Astrocyte (in vitro differentiated cells and primary cell): ENCODE measurements around the gene ACAA2. TPM values are rescaled to one million over a fixed set of nuclear protein-coding genes. Genes with fewer than 3 reads are reported as not detected.

Experiments used
- DNase-seq: peaks from one replicate; pipeline ENCODE4 v3.0.0-alpha.2; 2010; ENCODE audit warnings: low read depth
- FAIRE-seq: peaks from 2 replicates; lab custom pipeline; 2011; peaks lifted over from hg19 to GRCh38; lab: Jason Lieb, UNC
- H2AFZ ChIP-seq: 2 replicates; pipeline ENCODE4 v1.6.0; 2012; ENCODE audit warnings: low read depth, low read length, inconsistent platforms
- H3K27ac ChIP-seq: 2 replicates; pipeline ENCODE4 v1.5.1; 2011; ENCODE audit warnings: low read depth, low read length, inconsistent platforms
- H3K27me3 ChIP-seq: 2 replicates; pipeline ENCODE4 v1.6.0; 2011; ENCODE audit warnings: low read length, inconsistent platforms; ENCODE audit not compliant: insufficient read depth
- H3K36me3 ChIP-seq: 2 replicates; pipeline ENCODE4 v1.5.1; 2011; ENCODE audit warnings: low read length, inconsistent platforms; ENCODE audit not compliant: insufficient read depth
- H3K4me1 ChIP-seq: 2 replicates; pipeline ENCODE4 v1.5.1; 2011; ENCODE audit warnings: low read length, inconsistent platforms; ENCODE audit not compliant: insufficient read depth
- H3K4me2 ChIP-seq: 2 replicates; pipeline ENCODE4 v1.6.0; 2012; ENCODE audit warnings: low read length, inconsistent platforms
- H3K4me3 ChIP-seq: 2 replicates; pipeline ENCODE4 v1.5.1; 2011; ENCODE audit warnings: low read depth, mild to moderate bottlenecking, low read length, inconsistent platforms; ENCODE audit not compliant: insufficient read depth
- H3K79me2 ChIP-seq: 2 replicates; pipeline ENCODE4 v1.6.0; 2012; ENCODE audit warnings: mild to moderate bottlenecking, low read length, inconsistent platforms; ENCODE audit not compliant: insufficient read depth
- H3K9ac ChIP-seq: 2 replicates; pipeline ENCODE4 v1.6.0; 2012; ENCODE audit warnings: mild to moderate bottlenecking, low read length, inconsistent platforms
- H3K9me3 ChIP-seq: 2 replicates; pipeline ENCODE4 v1.5.1; 2012; ENCODE audit warnings: low read depth, mild to moderate bottlenecking, low read length, inconsistent platforms; ENCODE audit not compliant: insufficient read depth
- H4K20me1 ChIP-seq: 2 replicates; pipeline ENCODE4 v1.6.0; 2012; ENCODE audit warnings: low read length, inconsistent platforms; ENCODE audit not compliant: insufficient read depth
- H3K27ac Mint-ChIP-seq: one replicate; pipeline ENCODE4 v1.8.0; 2021; ENCODE audit warnings: mild to moderate bottlenecking, mixed read lengths; ENCODE audit not compliant: unreplicated experiment
- H3K27me3 Mint-ChIP-seq: one replicate; pipeline ENCODE4 v1.8.0; 2021; ENCODE audit warnings: low read depth, mixed read lengths; ENCODE audit not compliant: unreplicated experiment
- H3K36me3 Mint-ChIP-seq: one replicate; pipeline ENCODE4 v1.8.0; 2021; ENCODE audit warnings: low read depth, mixed read lengths; ENCODE audit not compliant: unreplicated experiment
- H3K4me1 Mint-ChIP-seq: one replicate; pipeline ENCODE4 v1.8.0; 2021; ENCODE audit warnings: low read depth, mixed read lengths; ENCODE audit not compliant: unreplicated experiment
- H3K4me3 Mint-ChIP-seq: one replicate; pipeline ENCODE4 v1.8.0; 2021; ENCODE audit warnings: mild to moderate bottlenecking, moderate library complexity, mixed read lengths; ENCODE audit not compliant: unreplicated experiment
- H3K9me3 Mint-ChIP-seq: one replicate; pipeline ENCODE4 v1.8.0; 2021; ENCODE audit warnings: mild to moderate bottlenecking, mixed read lengths; ENCODE audit not compliant: unreplicated experiment
- EZH2 ChIP-seq: IDR thresholded peaks from 2 replicates; pipeline ENCODE4 v1.6.1; 2012; ENCODE audit warnings: mild to moderate bottlenecking, low read length, inconsistent platforms; ENCODE audit not compliant: insufficient read depth
- total RNA-seq: library from RNA; stranded (reverse); gene quantifications from 2 replicates; pipeline ENCODE4 v1.2.1, GENCODE V29; 2021
- TF ChIP-seq, protein P1 (sequence below): IDR thresholded peaks from 2 replicates; pipeline ENCODE4 v1.5.1; 2011; ENCODE audit warnings: low read depth, mild to moderate bottlenecking, inconsistent platforms, low read length, moderate library complexity; ENCODE audit not compliant: insufficient read depth

ACAA2 gene
- total RNA-seq, 1 donor from 2014 or later = 66.4 TPM

DNA sequence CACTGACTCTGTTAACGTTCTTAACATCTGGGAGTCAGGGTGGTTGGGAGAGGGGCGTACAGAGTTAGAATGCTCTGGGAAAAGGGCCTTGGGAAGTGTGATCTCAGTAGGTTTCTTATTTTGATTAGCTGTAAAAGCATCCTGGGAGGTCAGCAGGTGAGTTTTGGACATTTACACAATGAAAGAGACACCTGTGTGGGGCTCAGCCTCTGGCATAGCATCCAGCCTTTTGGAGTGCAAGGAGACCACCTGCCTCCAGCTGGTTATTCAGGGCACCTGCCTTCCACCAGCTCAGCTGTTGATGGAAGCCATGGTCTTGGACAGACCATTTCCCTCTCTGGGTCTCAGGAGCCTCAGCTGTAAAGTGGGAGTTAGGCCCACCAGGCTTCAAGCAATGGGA is 49.7 kb downstream of the ACAA2 start:
- H3K9ac ChIP-seq = no peak overlapping the region
- no peak for DNase-seq
- H3K27ac ChIP-seq = no peak overlapping the region
- no peak for FAIRE-seq
- no peaks in the 10 kb centered on the region for H3K4me1 ChIP-seq
- Mint-ChIP-seq H3K36me3 (no peaks in the 10 kb centered on the region), H3K27ac (no peak overlapping the region), H3K27me3 (no peaks in the 10 kb centered on the region), H3K4me1 (peaks cover 5% of the 10 kb centered on the region), H3K4me3 (no peak overlapping the region), H3K9me3 (no peaks in the 10 kb centered on the region)
- H2AFZ ChIP-seq = peak overlapping the region; percentile 41
- no peaks in the 10 kb centered on the region for H3K36me3 ChIP-seq
- H3K27me3 ChIP-seq = no peaks in the 10 kb centered on the region
- H3K79me2 ChIP-seq = no peaks in the 10 kb centered on the region
- H3K4me3 ChIP-seq = no peak overlapping the region
- H4K20me1 ChIP-seq = no peaks in the 10 kb centered on the region
- no peak overlapping the region for H3K4me2 ChIP-seq
- no peaks in the 10 kb centered on the region for H3K9me3 ChIP-seq
- TF ChIP-seq, protein P1, sequence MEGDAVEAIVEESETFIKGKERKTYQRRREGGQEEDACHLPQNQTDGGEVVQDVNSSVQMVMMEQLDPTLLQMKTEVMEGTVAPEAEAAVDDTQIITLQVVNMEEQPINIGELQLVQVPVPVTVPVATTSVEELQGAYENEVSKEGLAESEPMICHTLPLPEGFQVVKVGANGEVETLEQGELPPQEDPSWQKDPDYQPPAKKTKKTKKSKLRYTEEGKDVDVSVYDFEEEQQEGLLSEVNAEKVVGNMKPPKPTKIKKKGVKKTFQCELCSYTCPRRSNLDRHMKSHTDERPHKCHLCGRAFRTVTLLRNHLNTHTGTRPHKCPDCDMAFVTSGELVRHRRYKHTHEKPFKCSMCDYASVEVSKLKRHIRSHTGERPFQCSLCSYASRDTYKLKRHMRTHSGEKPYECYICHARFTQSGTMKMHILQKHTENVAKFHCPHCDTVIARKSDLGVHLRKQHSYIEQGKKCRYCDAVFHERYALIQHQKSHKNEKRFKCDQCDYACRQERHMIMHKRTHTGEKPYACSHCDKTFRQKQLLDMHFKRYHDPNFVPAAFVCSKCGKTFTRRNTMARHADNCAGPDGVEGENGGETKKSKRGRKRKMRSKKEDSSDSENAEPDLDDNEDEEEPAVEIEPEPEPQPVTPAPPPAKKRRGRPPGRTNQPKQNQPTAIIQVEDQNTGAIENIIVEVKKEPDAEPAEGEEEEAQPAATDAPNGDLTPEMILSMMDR = no peak
- TF ChIP-seq EZH2 = no peak

DNA sequence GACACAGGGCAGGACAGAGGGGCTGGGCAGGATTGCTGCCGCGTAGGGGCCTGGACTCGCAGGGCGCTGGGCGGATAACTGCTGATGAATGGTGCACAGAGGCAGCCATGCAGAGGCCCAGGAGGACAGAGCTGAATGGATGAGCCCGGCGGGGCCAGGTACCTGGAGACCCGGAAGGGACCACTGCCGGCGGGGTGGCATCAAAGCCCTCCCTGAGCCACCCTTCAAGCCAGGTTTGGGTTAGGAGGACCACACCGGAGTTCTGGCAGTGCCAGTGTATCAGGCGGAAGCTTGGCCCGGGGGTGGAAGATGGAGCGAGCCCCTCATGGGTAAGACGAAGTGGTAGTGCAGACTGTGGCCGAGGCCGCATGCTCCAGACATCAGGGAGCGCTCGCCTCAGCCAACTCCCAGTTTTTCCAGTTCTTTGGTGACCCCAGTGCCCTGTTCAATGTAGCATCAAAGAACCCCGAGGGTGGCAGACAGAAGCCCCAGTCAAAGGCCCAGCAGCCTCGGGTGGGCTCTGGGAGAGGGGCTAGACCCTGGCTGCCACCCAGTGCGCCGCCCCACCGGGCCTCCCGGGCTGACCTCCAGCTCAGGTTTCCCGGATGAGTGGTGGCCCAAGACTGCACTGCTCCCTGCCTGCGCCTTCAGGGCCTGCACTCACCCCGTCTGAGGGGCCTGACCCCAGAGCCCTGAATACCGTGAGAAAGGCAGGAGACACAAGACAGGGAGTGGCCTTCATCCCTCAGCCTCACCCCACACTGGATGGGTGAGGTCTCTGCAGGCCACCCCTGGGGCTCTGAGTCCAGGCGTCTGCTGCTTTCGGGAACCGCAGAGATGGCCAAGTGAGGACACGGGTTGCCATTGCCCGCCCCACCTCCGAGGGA is 50.9 kb downstream of the ACAA2 start:
- no peak overlapping the region for H3K4me3 Mint-ChIP-seq
- no peak for FAIRE-seq
- H3K27me3 Mint-ChIP-seq = peaks cover 4% of the 10 kb centered on the region
- peaks cover under 1% of the 10 kb centered on the region for H3K36me3 Mint-ChIP-seq
- DNase-seq = no peak
- H3K27ac Mint-ChIP-seq = no peak overlapping the region
- TF ChIP-seq, protein P1 = no peak
- no peak for TF ChIP-seq EZH2
- Histone ChIP-seq H3K79me2 (no peaks in the 10 kb centered on the region), H3K9me3 (no peaks in the 10 kb centered on the region), H3K27ac (no peak overlapping the region), H3K4me2 (no peak overlapping the region), H2AFZ (no peak overlapping the region), H3K36me3 (no peaks in the 10 kb centered on the region), H3K27me3 (no peaks in the 10 kb centered on the region), H3K4me3 (no peak overlapping the region), H3K9ac (no peak overlapping the region), H3K4me1 (no peaks in the 10 kb centered on the region), H4K20me1 (no peaks in the 10 kb centered on the region)
- peaks cover 4% of the 10 kb centered on the region for H3K4me1 Mint-ChIP-seq
- H3K9me3 Mint-ChIP-seq = no peaks in the 10 kb centered on the region

DNA sequence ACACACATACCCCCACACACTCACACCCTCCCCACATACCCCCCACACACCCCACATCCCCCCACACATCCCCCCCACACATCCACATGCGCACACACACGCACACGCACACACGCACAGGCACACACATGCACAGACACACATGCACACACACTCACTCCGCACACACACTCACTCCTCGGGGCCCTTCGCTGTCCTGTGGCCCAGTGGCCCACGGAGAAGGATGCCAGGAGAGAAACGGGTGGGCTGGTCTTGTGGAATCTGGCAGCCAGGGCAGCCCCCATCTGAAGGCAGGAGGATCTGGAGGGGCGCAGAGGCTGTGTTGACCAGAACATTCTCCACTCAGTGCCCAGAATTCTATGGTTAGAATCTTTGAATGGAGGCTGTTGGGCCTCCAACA is 51.6 kb downstream of the ACAA2 start:
- Histone ChIP-seq H3K9ac (no peak overlapping the region), H4K20me1 (no peaks in the 10 kb centered on the region), H3K27ac (no peak overlapping the region), H3K4me3 (no peak overlapping the region), H3K4me2 (no peak overlapping the region), H3K79me2 (no peaks in the 10 kb centered on the region), H3K9me3 (no peaks in the 10 kb centered on the region), H2AFZ (no peak overlapping the region), H3K4me1 (no peaks in the 10 kb centered on the region), H3K36me3 (no peaks in the 10 kb centered on the region), H3K27me3 (no peaks in the 10 kb centered on the region)
- H3K27ac Mint-ChIP-seq = no peak overlapping the region
- no peaks in the 10 kb centered on the region for H3K9me3 Mint-ChIP-seq
- peaks cover 2% of the 10 kb centered on the region for H3K36me3 Mint-ChIP-seq
- FAIRE-seq (no peak), DNase-seq (no peak)
- H3K4me3 Mint-ChIP-seq = no peak overlapping the region
- no peaks in the 10 kb centered on the region for H3K4me1 Mint-ChIP-seq
- H3K27me3 Mint-ChIP-seq = peaks cover 5% of the 10 kb centered on the region
- TF ChIP-seq EZH2 = no peak
- TF ChIP-seq, protein P1 = no peak
